Fibroblast of pulmonary artery (primary cell): ENCODE data around the gene GRAMD2A.
A peak's percentile ranks its signal among the peaks of the same experiment; 100 is the strongest.

Source experiments
- DNase-seq: peaks from one replicate; pipeline ENCODE4 v3.0.0-alpha.2; 2010; ENCODE audit warnings: low read depth
- H3K4me3 ChIP-seq: replicated peaks from 2 replicates; pipeline ENCODE4 v1.5.1; 2011; ENCODE audit warnings: low read depth, mild to moderate bottlenecking, control low read depth, low read length, moderate library complexity
- CTCF ChIP-seq: IDR thresholded peaks from 2 replicates; pipeline ENCODE4 v1.5.1; 2011; ENCODE audit warnings: mild to moderate bottlenecking, control low read depth, low read length, inconsistent platforms; ENCODE audit errors: missing control alignments

The GRAMD2A gene

DNA sequence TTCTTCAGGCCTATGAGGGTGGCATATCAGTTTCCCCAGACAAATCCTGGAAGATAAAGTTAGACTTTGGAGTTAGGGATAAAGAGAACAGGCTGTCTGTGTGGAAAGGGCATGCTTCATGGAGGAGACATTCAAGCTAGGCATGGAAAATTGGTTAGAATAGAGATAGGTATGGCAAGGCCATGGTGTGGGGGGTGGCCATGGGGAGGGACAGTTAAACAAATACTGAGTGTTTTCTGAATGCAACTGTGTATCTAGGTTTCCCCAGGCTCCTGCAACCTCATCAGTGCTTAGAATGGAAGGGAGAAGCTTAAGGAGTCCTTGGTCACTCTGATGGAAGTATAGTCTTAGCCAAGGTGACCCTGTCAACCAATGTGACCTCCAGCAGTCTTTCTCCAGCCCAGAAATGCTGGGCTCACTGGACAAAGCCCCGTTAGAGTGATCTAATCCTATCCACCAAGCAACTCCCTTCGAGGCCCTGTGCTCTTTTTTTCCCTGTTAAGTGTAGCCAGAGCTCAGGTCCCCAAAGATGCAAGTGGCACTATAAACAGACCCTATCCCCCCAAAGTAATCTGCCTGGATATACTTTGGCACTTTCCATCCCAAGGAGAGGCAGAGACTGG is 38.9 kb upstream of the GRAMD2A start:
- TF ChIP-seq CTCF = no peak
- H3K4me3 ChIP-seq = peak overlapping the region; percentile 50
- no peak for DNase-seq

DNA sequence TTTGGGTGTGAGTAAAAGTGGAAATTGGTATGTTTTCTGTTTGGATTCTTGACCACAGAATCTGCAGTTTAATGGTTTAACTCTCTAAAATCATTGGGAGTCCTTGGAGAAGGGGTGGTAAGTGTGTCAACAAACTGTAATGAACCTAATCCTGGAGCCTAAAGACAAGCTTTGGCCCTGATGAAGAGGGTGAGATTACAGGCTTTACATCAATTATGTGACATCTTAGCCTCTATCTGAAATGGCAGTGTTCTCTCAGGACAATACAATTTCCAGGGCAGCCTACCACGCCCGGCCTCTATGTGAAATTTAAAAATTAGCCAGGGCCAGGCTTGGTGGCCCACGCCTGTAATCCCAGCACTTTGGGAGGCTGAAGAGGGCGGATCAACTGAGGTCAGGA is 37.7 kb upstream of the GRAMD2A start:
- no peak overlapping the region for H3K4me3 ChIP-seq
- DNase-seq = no peak
- TF ChIP-seq CTCF = no peak

DNA sequence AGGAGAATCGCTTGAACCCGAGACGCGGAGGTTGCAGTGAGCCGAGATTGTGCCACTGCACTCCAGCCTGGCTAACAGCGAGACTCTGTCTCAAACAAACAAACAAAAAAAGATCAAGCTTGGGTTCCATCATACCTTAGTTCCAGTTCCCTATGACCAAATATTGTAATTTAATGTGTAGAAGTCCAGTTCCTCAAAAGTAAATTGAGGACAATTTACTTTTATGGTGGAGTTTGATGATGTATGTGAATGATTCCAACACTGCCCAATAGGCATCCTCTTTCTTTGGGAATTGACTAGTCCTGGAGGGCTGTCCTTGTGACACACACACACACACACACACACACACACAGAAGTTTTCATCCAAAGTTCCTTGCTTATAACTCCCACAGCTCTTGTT is 36.2 kb upstream of the GRAMD2A start:
- TF ChIP-seq CTCF = no peak
- no peak overlapping the region for H3K4me3 ChIP-seq
- DNase-seq = no peak

GRCh38 chr15:72231833-72232478 is 34.4 kb upstream of the GRAMD2A start:
- peak; percentile 78 for DNase-seq
- TF ChIP-seq CTCF = no peak
- H3K4me3 ChIP-seq = peak overlapping the region; percentile 95

GRCh38 chr15:72231066-72231832 is 33.7 kb upstream of the GRAMD2A start, which contains the start of gene PKM:
TSS of gene PKM (minus strand) at chr15:72231190. CDS start at chr15:72219097, 12,093 bp downstream.
- H3K4me3 ChIP-seq = peak within 1 kb of the TSS; percentile 95
- TF ChIP-seq CTCF = no peak
- DNase-seq = peak; percentile 98

DNA sequence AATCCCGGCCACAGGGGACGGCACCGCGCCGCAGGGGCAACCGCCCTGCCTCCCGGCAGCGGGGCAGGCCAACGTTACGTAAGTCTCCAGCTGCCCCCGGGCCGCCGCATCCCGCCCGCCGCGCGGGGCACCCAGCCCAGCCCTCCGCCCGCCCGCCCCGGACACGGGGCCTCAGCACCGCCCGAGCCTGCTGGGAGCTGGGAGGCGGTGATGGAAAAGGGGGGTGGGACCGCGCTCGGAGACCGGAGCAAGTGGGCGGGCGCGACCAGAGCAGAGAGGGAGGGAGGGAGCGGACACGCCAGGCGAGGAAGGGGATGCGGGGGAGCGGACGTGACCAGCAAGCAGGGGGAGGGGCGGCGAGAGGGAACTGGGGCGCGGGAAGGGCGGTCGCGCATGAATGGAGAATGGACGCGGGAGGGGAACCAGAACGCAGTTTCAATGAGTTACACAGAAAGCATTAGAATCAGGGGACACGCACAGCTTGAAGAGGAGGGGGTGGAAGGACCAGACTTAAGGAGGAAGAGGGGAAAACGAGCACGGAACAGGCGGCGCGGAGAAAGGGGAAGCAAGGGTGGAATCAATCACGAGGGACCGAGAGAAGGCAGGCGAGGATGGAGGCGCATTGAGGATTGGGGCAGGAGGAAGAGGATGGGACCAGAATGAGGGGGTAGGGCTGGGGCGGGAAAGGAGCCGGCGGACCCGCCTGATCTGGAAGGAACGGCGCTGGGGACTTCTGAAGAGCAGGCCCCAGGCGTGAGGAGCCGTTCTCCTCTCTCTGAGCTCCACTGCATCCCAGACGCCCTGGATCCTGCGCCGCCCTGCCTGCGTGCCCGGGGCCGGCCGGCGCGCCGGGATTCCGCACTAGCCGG is 32.8 kb upstream of the GRAMD2A start:
- TF ChIP-seq CTCF = no peak
- H3K4me3 ChIP-seq = peak overlapping the region; percentile 95
- DNase-seq = peak; percentile 94
